GM23338 (cell line): ENCODE data around the gene UGCG. TPM values are rescaled to one million over a fixed set of nuclear protein-coding genes. Genes with fewer than 3 reads are reported as not detected.

ENCODE experiments used
- ATAC-seq: fragments of 200-7000 bp; cut with Tn5 transposase; 3 replicates; pipeline ENCODE4 v1.9.1; 2020
- DNase-seq: peaks from one replicate; pipeline ENCODE4 v3.0.0-alpha.2; 2015; ENCODE audit warnings: low spot score
- H2AFZ ChIP-seq: fragments of 200-600 bp; sonication (generic); 2 replicates; pipeline ENCODE4 v1.8.0; 2016; ENCODE audit warnings: antibody characterized with exemption, mild to moderate bottlenecking, moderate library complexity
- H3F3A ChIP-seq: fragments of 200-600 bp; sonication (generic); replicated peaks from 2 replicates; pipeline ENCODE4 v1.8.0; 2017; ENCODE audit warnings: antibody characterized with exemption, mixed run types, low read depth
- H3K27ac ChIP-seq: fragments of 200-600 bp; sonication (generic); 2 replicates; pipeline ENCODE4 v1.6.1; 2016; ENCODE audit warnings: low read depth
- H3K27me3 ChIP-seq: fragments of 200-600 bp; sonication (generic); 2 replicates; pipeline ENCODE4 v1.8.0; 2016; ENCODE audit warnings: mild to moderate bottlenecking, mixed run types, moderate library complexity; ENCODE audit not compliant: insufficient read depth
- H3K36me3 ChIP-seq: fragments of 200-600 bp; sonication (generic); 2 replicates; pipeline ENCODE4 v1.8.0; 2016; ENCODE audit warnings: mild to moderate bottlenecking; ENCODE audit not compliant: insufficient read depth
- H3K4me1 ChIP-seq: fragments of 200-600 bp; sonication (generic); 2 replicates; pipeline ENCODE4 v1.8.0; 2016; ENCODE audit warnings: mild to moderate bottlenecking, moderate library complexity; ENCODE audit not compliant: insufficient read depth
- H3K4me2 ChIP-seq: fragments of 200-600 bp; sonication (generic); 2 replicates; pipeline ENCODE4 v1.7.1; 2017; ENCODE audit warnings: mixed run types
- H3K4me3 ChIP-seq: fragments of 200-600 bp; sonication (generic); 2 replicates; pipeline ENCODE4 v1.6.1; 2016; ENCODE audit warnings: mixed run types
- H3K79me2 ChIP-seq: fragments of 200-600 bp; sonication (generic); replicated peaks from 2 replicates; pipeline ENCODE4 v1.8.0; 2017; ENCODE audit warnings: mild to moderate bottlenecking; ENCODE audit not compliant: insufficient read depth
- H3K9me2 ChIP-seq: fragments of 200-600 bp; sonication (generic); 2 replicates; pipeline ENCODE4 v1.8.0; 2017; ENCODE audit not compliant: insufficient read depth
- H4K20me1 ChIP-seq: fragments of 200-600 bp; sonication (generic); replicated peaks from 2 replicates; pipeline ENCODE4 v1.8.0; 2017; ENCODE audit warnings: mild to moderate bottlenecking; ENCODE audit not compliant: insufficient read depth
- H3K27ac Mint-ChIP-seq: 2 replicates; pipeline ENCODE4 v1.8.0; 2020; ENCODE audit warnings: inconsistent platforms, mild to moderate bottlenecking, moderate library complexity, mixed read lengths
- H3K27me3 Mint-ChIP-seq: 3 replicates; pipeline ENCODE4 v1.8.0; 2022; ENCODE audit warnings: low read depth, mild to moderate bottlenecking, moderate library complexity, mixed read lengths, inconsistent platforms; ENCODE audit not compliant: insufficient read depth, poor library complexity
- H3K36me3 Mint-ChIP-seq: 3 replicates; pipeline ENCODE4 v1.8.0; 2021; ENCODE audit warnings: low read depth, mild to moderate bottlenecking, inconsistent platforms, moderate library complexity, mixed read lengths
- H3K4me1 Mint-ChIP-seq: 3 replicates; pipeline ENCODE4 v1.8.0; 2020; ENCODE audit warnings: mild to moderate bottlenecking, inconsistent platforms, mixed read lengths
- H3K4me3 Mint-ChIP-seq: 3 replicates; pipeline ENCODE4 v1.8.0; 2021; ENCODE audit warnings: moderate library complexity, mild to moderate bottlenecking, inconsistent platforms, mixed read lengths
- H3K9me3 Mint-ChIP-seq: 3 replicates; pipeline ENCODE4 v1.8.0; 2020; ENCODE audit warnings: moderate library complexity, mild to moderate bottlenecking, inconsistent platforms, mixed read lengths
- CREB1 ChIP-seq: fragments of 250-450 bp; sonication (Bioruptor Pico); IDR thresholded peaks from 2 replicates; pipeline ENCODE4 v1.5.0; 2020; ENCODE audit warnings: low read depth, mild to moderate bottlenecking, moderate library complexity
- ETS1 ChIP-seq: IDR thresholded peaks from 2 replicates; pipeline ENCODE4 v1.6.1; 2016; ENCODE audit warnings: antibody characterized with exemption
- EZH2phosphoT487 ChIP-seq: fragments of 200-600 bp; sonication (generic); IDR thresholded peaks from one replicate; pipeline ENCODE4 v1.8.1; 2018; ENCODE audit warnings: antibody characterized with exemption; ENCODE audit not compliant: unreplicated experiment
- JUNB ChIP-seq: IDR thresholded peaks from one replicate; pipeline ENCODE4 v1.6.1; 2016; ENCODE audit warnings: antibody characterized with exemption; ENCODE audit not compliant: unreplicated experiment
- NANOG ChIP-seq: IDR thresholded peaks from 2 replicates; pipeline ENCODE4 v1.6.1; 2016; ENCODE audit warnings: antibody characterized with exemption, borderline replicate concordance
- POLR2AphosphoS5 ChIP-seq: IDR thresholded peaks from 2 replicates; pipeline ENCODE4 v1.6.1; 2016; ENCODE audit warnings: antibody characterized with exemption, low read depth
- REST ChIP-seq: IDR thresholded peaks from one replicate; pipeline ENCODE4 v1.6.1; 2018; ENCODE audit warnings: antibody characterized with exemption; ENCODE audit not compliant: unreplicated experiment
- ZNF462 ChIP-seq: fragments of 250-450 bp; sonication (Bioruptor Pico); IDR thresholded peaks from 2 replicates; pipeline ENCODE4 v1.5.0; 2020; ENCODE audit warnings: mild to moderate bottlenecking, moderate library complexity
- polyA plus RNA-seq: library from polyadenylated mRNA; unstranded; fragments of >200 nt; fragmentation: Nextera tagmentation; extraction: Ambion mirVana; gene quantifications from 2 replicates; pipeline ENCODE4 v1.2.1, GENCODE V29; 2016
- total RNA-seq: library from RNA; depleted of rRNA; stranded (reverse); fragments of >200 nt; shearing (Covaris generic); gene quantifications from 2 replicates; pipeline ENCODE4 v1.2.3, GENCODE V29; 2014

The UGCG gene
- total and polyA plus RNA-seq, 2 experiments from 2014 or later, result 30.4 to 44.9 TPM

GRCh38 chr9:111900858-111901612, 4.4 kb downstream of the UGCG start:
- H3K27ac ChIP-seq, result no peak overlapping the region
- peaks cover 6% of the 10 kb centered on the region; the same call in 2 of the 3 replicates for H3K4me1 Mint-ChIP-seq
- no peak overlapping the region for H2AFZ ChIP-seq
- H3F3A ChIP-seq, result no peaks in the 10 kb centered on the region
- peaks cover 29% of the 10 kb centered on the region for H3K4me1 ChIP-seq
- DNase-seq, result no peak
- ATAC-seq, result no peak
- peaks cover 87% of the 10 kb centered on the region for H3K79me2 ChIP-seq
- H3K4me3 Mint-ChIP-seq, result no peak overlapping the region
- TF ChIP-seq REST (no peak), CREB1 (CRISPR knock-in tag) (no peak), POLR2AphosphoS5 (no peak), ETS1 (no peak), NANOG (no peak)
- no peaks in the 10 kb centered on the region for H3K36me3 ChIP-seq
- H3K27me3 Mint-ChIP-seq, result peaks cover 6% of the 10 kb centered on the region
- H3K27me3 ChIP-seq, result no peaks in the 10 kb centered on the region
- no peak overlapping the region for H3K4me3 ChIP-seq
- no peak overlapping the region for H3K4me2 ChIP-seq
- no peak overlapping the region for H3K27ac Mint-ChIP-seq
- H3K36me3 Mint-ChIP-seq, result no peaks in the 10 kb centered on the region
- H3K9me3 Mint-ChIP-seq, result no peaks in the 10 kb centered on the region
- H3K9me2 ChIP-seq, result no peaks in the 10 kb centered on the region
- peaks cover 58% of the 10 kb centered on the region for H4K20me1 ChIP-seq

GRCh38 chr9:111902391-111903139, 6.0 kb downstream of the UGCG start:
- ATAC-seq, result no peak
- no peaks in the 10 kb centered on the region for H3F3A ChIP-seq
- no peak overlapping the region for H2AFZ ChIP-seq
- Mint-ChIP-seq H3K4me3 (no peak overlapping the region), H3K4me1 (peaks cover 5% of the 10 kb centered on the region), H3K27me3 (peaks cover 3% of the 10 kb centered on the region), H3K27ac (no peak overlapping the region), H3K9me3 (no peaks in the 10 kb centered on the region), H3K36me3 (no peaks in the 10 kb centered on the region)
- H3K79me2 ChIP-seq, result peaks cover 100% of the 10 kb centered on the region
- no peak overlapping the region for H3K27ac ChIP-seq
- peaks cover 72% of the 10 kb centered on the region for H4K20me1 ChIP-seq
- H3K36me3 ChIP-seq, result no peaks in the 10 kb centered on the region
- no peak for DNase-seq
- H3K4me3 ChIP-seq, result no peak overlapping the region
- no peak overlapping the region for H3K4me2 ChIP-seq
- no peaks in the 10 kb centered on the region for H3K27me3 ChIP-seq
- H3K4me1 ChIP-seq, result peaks cover 29% of the 10 kb centered on the region
- no peaks in the 10 kb centered on the region for H3K9me2 ChIP-seq
- TF ChIP-seq EZH2phosphoT487 (no peak), POLR2AphosphoS5 (no peak), JUNB (no peak), ZNF462 (CRISPR knock-in tag) (no peak), NANOG (no peak)
